ENCODE results near the gene NHP2. TPM values are rescaled to one million over a fixed set of nuclear protein-coding genes. Genes with fewer than 3 reads are reported as not detected.

NHP2 gene
- 177 and 205 TPM in 2 replicates for polyA plus RNA-seq (2011; rRNA removed)
- polyA plus RNA-seq (2012; cell fraction: cytosol; rRNA removed), result 436 and 477 TPM in 2 replicates
- 208 and 240 TPM in 2 replicates for polyA plus RNA-seq (2012; cell fraction: nucleus; rRNA removed)
- polyA plus RNA-seq (2017; fragmentation: RNase III; extraction: RNeasy Plus Mini Kit Qiagen cat#74134 plus additional on column Dnase treatment), result 553 to 612 TPM (median 555 TPM) in 3 replicates
- 54.4 and 73.5 TPM in 2 replicates for polyA minus RNA-seq (2011; rRNA and poly(A)+ RNA removed)

DNA sequence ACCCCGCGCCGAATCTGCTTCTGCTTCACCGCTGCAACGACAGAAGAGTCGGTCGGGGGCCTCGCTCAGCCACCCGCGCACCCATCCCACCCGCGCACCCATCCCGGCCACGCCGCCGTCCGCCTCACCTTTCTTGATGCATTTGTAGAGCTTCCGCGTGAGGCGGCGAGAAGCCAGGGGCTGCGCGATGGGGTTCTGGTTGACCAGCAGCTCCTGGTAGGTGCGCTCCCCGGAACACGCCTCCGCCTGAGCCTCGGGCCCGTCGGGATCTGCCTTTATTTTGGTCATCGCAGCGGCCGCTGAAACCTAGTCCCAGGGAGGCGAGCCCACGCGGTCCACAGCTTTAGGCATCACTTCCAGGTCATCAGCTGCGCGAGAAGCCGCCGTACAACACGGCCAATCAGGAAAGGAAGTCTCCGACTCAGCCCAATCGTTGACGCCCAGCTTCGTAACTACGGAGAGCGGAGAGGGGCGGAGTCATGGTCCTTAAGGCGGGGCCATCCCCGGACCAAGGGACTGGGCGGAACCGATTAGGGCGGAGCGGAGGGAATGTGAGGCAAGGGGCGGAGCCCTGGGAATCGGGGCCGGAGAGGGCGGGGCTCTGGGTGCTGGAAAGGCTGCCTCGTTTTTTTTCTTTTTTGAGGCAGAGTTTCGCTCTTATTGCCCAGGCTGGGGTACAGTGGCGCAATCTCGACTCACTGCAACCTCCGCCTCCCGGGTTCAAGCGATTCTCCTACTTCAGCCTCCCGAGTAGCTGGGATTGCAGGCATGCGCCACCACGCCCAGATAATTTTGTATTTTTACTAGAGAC, at the start of gene NHP2:
Gene NHP2 (minus strand): TSS at position 356 of the 811 bp plus-strand sequence. CDS start 68 bp downstream, at position 288.
- ChIA-PET POLR2A (interaction anchor here (0.9 to 2.3 kb wide), 5 partner anchors 10 to 51 kb away, joined by 3 to 16 read pairs (median 4); partner anchors contain the start of gene HNRNPAB), CTCF (interaction anchor here (0.7 to 12.1 kb wide), 8 partner anchors 10 to 843 kb away, joined by 3 to 110 read pairs (median 6); no protein-coding TSS in a partner anchor)
- H3K4me2 ChIP-seq, result peak within 1 kb of the TSS; percentile 99
- WGBS (ENCODE audit: missing lambda C conversion rate), result 2% methylated on average over 43 of the region's 68 CpGs
- DNase-seq (ENCODE audit: low read depth in 1 of 2, low spot score in 1 of 2) (peak; percentile 95 to 98), FAIRE-seq (peak; percentile 97), ATAC-seq (peak; percentile 97)
- peak within 1 kb of the TSS; percentile 85 to 88 for H3K27ac ChIP-seq
- peaks cover 13% of the 10 kb centered on the region for H3K4me1 ChIP-seq
- H3K4me3 ChIP-seq, result peak within 1 kb of the TSS; percentile 94
- no peaks in the 10 kb centered on the region for H3K9me3 ChIP-seq
- no peak for TF ChIP-seq CHD4 (IDR thresholded peaks at IDR 0.05; ENCODE audit: borderline replicate concordance)
- no peak for TF ChIP-seq EP300 (IDR thresholded peaks at IDR 0.05)
- no peak for TF ChIP-seq ZNF302 (CRISPR knock-in tag; IDR thresholded peaks at IDR 0.05)
- no peak for TF ChIP-seq NPAS2 (CRISPR knock-in tag; IDR thresholded peaks at IDR 0.05; ENCODE audit: borderline replicate concordance)
- TF ChIP-seq, protein P1, sequence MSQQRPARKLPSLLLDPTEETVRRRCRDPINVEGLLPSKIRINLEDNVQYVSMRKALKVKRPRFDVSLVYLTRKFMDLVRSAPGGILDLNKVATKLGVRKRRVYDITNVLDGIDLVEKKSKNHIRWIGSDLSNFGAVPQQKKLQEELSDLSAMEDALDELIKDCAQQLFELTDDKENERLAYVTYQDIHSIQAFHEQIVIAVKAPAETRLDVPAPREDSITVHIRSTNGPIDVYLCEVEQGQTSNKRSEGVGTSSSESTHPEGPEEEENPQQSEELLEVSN (IDR thresholded peaks at IDR 0.05; ENCODE audit: borderline replicate concordance, low read depth), result 0 out of 2 replicates have a peak, but pooled peaks have one; percentile 17
- TF ChIP-seq SREBF2 (IDR thresholded peaks at IDR 0.05), result no peak
- no peak for TF ChIP-seq RARB (CRISPR knock-in tag; IDR thresholded peaks at IDR 0.05)
- no peak for TF ChIP-seq MAZ (IDR thresholded peaks at IDR 0.05; ENCODE audit: borderline replicate concordance, low read depth, low read length)
- no peak for TF ChIP-seq ZFP36 (IDR thresholded peaks at IDR 0.05; ENCODE audit: borderline replicate concordance, partially characterized antibody)
- TF ChIP-seq, protein P2, sequence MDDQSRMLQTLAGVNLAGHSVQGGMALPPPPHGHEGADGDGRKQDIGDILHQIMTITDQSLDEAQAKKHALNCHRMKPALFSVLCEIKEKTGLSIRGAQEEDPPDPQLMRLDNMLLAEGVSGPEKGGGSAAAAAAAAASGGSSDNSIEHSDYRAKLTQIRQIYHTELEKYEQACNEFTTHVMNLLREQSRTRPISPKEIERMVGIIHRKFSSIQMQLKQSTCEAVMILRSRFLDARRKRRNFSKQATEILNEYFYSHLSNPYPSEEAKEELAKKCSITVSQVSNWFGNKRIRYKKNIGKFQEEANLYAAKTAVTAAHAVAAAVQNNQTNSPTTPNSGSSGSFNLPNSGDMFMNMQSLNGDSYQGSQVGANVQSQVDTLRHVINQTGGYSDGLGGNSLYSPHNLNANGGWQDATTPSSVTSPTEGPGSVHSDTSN (IDR thresholded peaks at IDR 0.05), result peak; percentile 61
- TF ChIP-seq REST (IDR thresholded peaks at IDR 0.05), result no peak
- TF ChIP-seq FOSL2 (IDR thresholded peaks at IDR 0.05), result no peak
- no peak for TF ChIP-seq FOSL2 (CRISPR knock-in tag; IDR thresholded peaks at IDR 0.05)
- no peak for TF ChIP-seq POLR2AphosphoS2 (conservative IDR thresholded peaks at IDR 0.05; ENCODE audit: low read length)
- TF ChIP-seq, protein P3, sequence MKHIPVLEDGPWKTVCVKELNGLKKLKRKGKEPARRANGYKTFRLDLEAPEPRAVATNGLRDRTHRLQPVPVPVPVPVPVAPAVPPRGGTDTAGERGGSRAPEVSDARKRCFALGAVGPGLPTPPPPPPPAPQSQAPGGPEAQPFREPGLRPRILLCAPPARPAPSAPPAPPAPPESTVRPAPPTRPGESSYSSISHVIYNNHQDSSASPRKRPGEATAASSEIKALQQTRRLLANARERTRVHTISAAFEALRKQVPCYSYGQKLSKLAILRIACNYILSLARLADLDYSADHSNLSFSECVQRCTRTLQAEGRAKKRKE (CRISPR knock-in tag; IDR thresholded peaks at IDR 0.05; ENCODE audit: low read depth), result no peak
- peak; percentile 46 for TF ChIP-seq POLR2A (IDR thresholded peaks at IDR 0.05; ENCODE audit: low read length)
- TF ChIP-seq, protein P4, sequence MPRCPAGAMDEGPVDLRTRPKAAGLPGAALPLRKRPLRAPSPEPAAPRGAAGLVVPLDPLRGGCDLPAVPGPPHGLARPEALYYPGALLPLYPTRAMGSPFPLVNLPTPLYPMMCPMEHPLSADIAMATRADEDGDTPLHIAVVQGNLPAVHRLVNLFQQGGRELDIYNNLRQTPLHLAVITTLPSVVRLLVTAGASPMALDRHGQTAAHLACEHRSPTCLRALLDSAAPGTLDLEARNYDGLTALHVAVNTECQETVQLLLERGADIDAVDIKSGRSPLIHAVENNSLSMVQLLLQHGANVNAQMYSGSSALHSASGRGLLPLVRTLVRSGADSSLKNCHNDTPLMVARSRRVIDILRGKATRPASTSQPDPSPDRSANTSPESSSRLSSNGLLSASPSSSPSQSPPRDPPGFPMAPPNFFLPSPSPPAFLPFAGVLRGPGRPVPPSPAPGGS (IDR thresholded peaks at IDR 0.05), result 0 out of 3 replicates have a peak, but pooled peaks have one; percentile 65
- no peak for TF ChIP-seq RCOR1 (IDR thresholded peaks at IDR 0.05; ENCODE audit: low read depth, low read length)
- no peak for TF ChIP-seq JUNB (IDR thresholded peaks at IDR 0.05)
- no peak for TF ChIP-seq BHLHE40 (IDR thresholded peaks at IDR 0.05; ENCODE audit: low read depth, low read length)
- no peak for TF ChIP-seq SMC3 (IDR thresholded peaks at IDR 0.05)
- TF ChIP-seq HOXB13 (CRISPR knock-in tag; IDR thresholded peaks at IDR 0.05; ENCODE audit: low read depth), result no peak
- no peak for TF ChIP-seq RNF2 (IDR thresholded peaks at IDR 0.05; ENCODE audit: borderline replicate concordance, low read depth)
- TF ChIP-seq TP53 (CRISPR knock-in tag; IDR thresholded peaks at IDR 0.05), result no peak
- TF ChIP-seq EHF (CRISPR knock-in tag; IDR thresholded peaks at IDR 0.05), result no peak
- TF ChIP-seq HOXB5 (CRISPR knock-in tag; IDR thresholded peaks at IDR 0.05), result no peak
- no peak for TF ChIP-seq FOXS1 (CRISPR knock-in tag; IDR thresholded peaks at IDR 0.05)
- no peak for TF ChIP-seq HOXA7 (CRISPR knock-in tag; IDR thresholded peaks at IDR 0.05)
- TF ChIP-seq GATA3 (IDR thresholded peaks at IDR 0.05; ENCODE audit: borderline replicate concordance), result 0 out of 2 replicates have a peak, but pooled peaks have one; percentile 25
- peak; percentile 98 for TF ChIP-seq MAX (IDR thresholded peaks at IDR 0.05)

Measured in A549 (cell line).